SK-N-SH treated with all-trans-retinoic acid at 6 μM for 48 hours (cell line): Measurements from ENCODE around the gene CFAP57.

Source experiments
- SNAI2 ChIP-seq: fragments of 250-450 bp; sonication (Bioruptor Pico); IDR thresholded peaks from 2 replicates; pipeline ENCODE4 v1.5.0; 2020; ENCODE audit warnings: mild to moderate bottlenecking, moderate library complexity
- TCF4 ChIP-seq: fragments of 250-450 bp; sonication (Bioruptor Pico); IDR thresholded peaks from 2 replicates; pipeline ENCODE4 v1.8.0; 2021; ENCODE audit warnings: mild to moderate bottlenecking, moderate library complexity, borderline replicate concordance
- TOX ChIP-seq: fragments of 250-450 bp; sonication (Bioruptor Pico); IDR thresholded peaks from 2 replicates; pipeline ENCODE4 v1.8.0; 2021; ENCODE audit warnings: mild to moderate bottlenecking, moderate library complexity, borderline replicate concordance
- TF ChIP-seq, protein P1 (sequence below): fragments of 250-450 bp; sonication (Bioruptor Pico); IDR thresholded peaks from 2 replicates; pipeline ENCODE4 v1.5.1; 2021; ENCODE audit warnings: mild to moderate bottlenecking, moderate library complexity

DNA sequence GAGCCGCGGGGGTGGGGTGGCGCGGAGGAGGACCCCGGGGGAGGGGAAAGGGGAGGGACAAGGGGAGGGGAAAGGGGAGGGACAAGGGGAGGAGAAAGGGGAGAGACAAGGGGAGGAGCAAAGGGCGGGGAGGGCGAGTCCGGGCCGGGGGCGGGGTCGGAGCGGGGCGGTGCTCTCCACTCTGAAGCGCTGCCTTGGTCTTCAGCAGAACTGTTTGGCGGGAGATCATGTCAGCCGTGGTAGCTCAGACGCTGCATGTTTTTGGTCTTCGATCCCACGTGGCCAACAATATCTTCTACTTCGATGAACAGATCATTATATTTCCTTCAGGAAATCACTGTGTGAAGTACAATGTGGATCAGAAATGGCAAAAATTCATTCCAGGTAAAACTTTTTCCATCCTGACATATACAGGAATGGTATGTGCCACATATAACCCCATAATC lies 420 bp downstream of the CFAP57 start:
- TF ChIP-seq TCF4 (CRISPR knock-in tag) (no peak), TOX (CRISPR knock-in tag) (no peak), SNAI2 (CRISPR knock-in tag) (no peak)
- TF ChIP-seq, protein P1, sequence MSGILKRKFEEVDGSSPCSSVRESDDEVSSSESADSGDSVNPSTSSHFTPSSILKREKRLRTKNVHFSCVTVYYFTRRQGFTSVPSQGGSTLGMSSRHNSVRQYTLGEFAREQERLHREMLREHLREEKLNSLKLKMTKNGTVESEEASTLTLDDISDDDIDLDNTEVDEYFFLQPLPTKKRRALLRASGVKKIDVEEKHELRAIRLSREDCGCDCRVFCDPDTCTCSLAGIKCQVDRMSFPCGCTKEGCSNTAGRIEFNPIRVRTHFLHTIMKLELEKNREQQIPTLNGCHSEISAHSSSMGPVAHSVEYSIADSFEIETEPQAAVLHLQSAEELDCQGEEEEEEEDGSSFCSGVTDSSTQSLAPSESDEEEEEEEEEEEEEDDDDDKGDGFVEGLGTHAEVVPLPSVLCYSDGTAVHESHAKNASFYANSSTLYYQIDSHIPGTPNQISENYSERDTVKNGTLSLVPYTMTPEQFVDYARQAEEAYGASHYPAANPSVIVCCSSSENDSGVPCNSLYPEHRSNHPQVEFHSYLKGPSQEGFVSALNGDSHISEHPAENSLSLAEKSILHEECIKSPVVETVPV (CRISPR knock-in tag) = no peak
